ENCODE results near the gene MCM3AP.

MCM3AP gene

GRCh38 chr21:46187261-46187660 lies 98.2 kb downstream of the MCM3AP start:
- Histone ChIP-seq H3F3A (ENCODE audit: insufficient read depth, low read length) (no peaks in the 10 kb centered on the region; the same call in 1 of the 2 replicates), H3K27ac (ENCODE audit: low read depth, low read length, poor library complexity, severe bottlenecking) (peak overlapping the region; percentile 40), H3K79me2 (ENCODE audit: insufficient read depth, low read length) (no peaks in the 10 kb centered on the region), H3K9ac (ENCODE audit: low read length) (no peak overlapping the region), H3K4me2 (ENCODE audit: low read length) (no peak overlapping the region), H3K9me3 (ENCODE audit: low read length) (no peaks in the 10 kb centered on the region), H3K4me3 (ENCODE audit: low read depth, low read length, poor library complexity, severe bottlenecking) (no peak overlapping the region), H3K9me2 (ENCODE audit: low read depth, low read length) (no peaks in the 10 kb centered on the region), H3K36me3 (ENCODE audit: insufficient read depth, low read length) (peaks cover 25% of the 10 kb centered on the region; the same call in 1 of the 2 replicates), H3K27me3 (ENCODE audit: insufficient read depth, low read length) (no peaks in the 10 kb centered on the region), H2AFZ (ENCODE audit: low read length) (no peak overlapping the region), H3K4me1 (ENCODE audit: insufficient read depth, low read length, severe bottlenecking) (peaks cover 38% of the 10 kb centered on the region), H4K20me1 (ENCODE audit: insufficient read depth, low read length) (no peaks in the 10 kb centered on the region)
- no peak for TF ChIP-seq CTCF (IDR thresholded peaks at IDR 0.05; ENCODE audit: low read length)
- no peak for TF ChIP-seq EZH2 (IDR thresholded peaks at IDR 0.05; ENCODE audit: borderline replicate concordance, low read length)

GRCh38 chr21:46185716-46186115 lies 99.7 kb downstream of the MCM3AP start:
- H2AFZ ChIP-seq (ENCODE audit: low read length) = peak overlapping the region; percentile 99
- H3K9me2 ChIP-seq (ENCODE audit: low read depth, low read length) = no peaks in the 10 kb centered on the region
- H3K4me3 ChIP-seq (ENCODE audit: low read depth, low read length, poor library complexity, severe bottlenecking) = peak overlapping the region; percentile 85
- no peaks in the 10 kb centered on the region for H4K20me1 ChIP-seq (ENCODE audit: insufficient read depth, low read length)
- H3K27me3 ChIP-seq (ENCODE audit: insufficient read depth, low read length) = no peaks in the 10 kb centered on the region
- peaks cover 38% of the 10 kb centered on the region for H3K4me1 ChIP-seq (ENCODE audit: insufficient read depth, low read length, severe bottlenecking)
- H3K36me3 ChIP-seq (ENCODE audit: insufficient read depth, low read length) = peaks cover 18% of the 10 kb centered on the region; the same call in 1 of the 2 replicates
- H3K79me2 ChIP-seq (ENCODE audit: insufficient read depth, low read length) = no peaks in the 10 kb centered on the region
- peak overlapping the region; percentile 55 for H3K9ac ChIP-seq (ENCODE audit: low read length)
- peak overlapping the region; percentile 60 for H3K27ac ChIP-seq (ENCODE audit: low read depth, low read length, poor library complexity, severe bottlenecking)
- no peaks in the 10 kb centered on the region; the same call in 1 of the 2 replicates for H3F3A ChIP-seq (ENCODE audit: insufficient read depth, low read length)
- TF ChIP-seq CTCF (IDR thresholded peaks at IDR 0.05; ENCODE audit: low read length) (no peak), EZH2 (IDR thresholded peaks at IDR 0.05; ENCODE audit: borderline replicate concordance, low read length) (no peak)
- H3K4me2 ChIP-seq (ENCODE audit: low read length) = peak overlapping the region; percentile 69
- H3K9me3 ChIP-seq (ENCODE audit: low read length) = no peaks in the 10 kb centered on the region

Data from OCI-LY1 (cell line).